K562 (cell line): ENCODE measurements around the gene ACER3. TPM values are rescaled to one million over a fixed set of nuclear protein-coding genes. Genes with fewer than 3 reads are reported as not detected.

Experiments used
- ARID2 ChIP-seq: fragments of 450-650 bp; IDR thresholded peaks from 2 replicates; pipeline ENCODE4 v1.6.1; 2017; ENCODE audit warnings: antibody characterized with exemption, mild to moderate bottlenecking
- BACH1 ChIP-seq: fragments of 200-800 bp; sonication (Bioruptor generic); IDR thresholded peaks from 2 replicates; pipeline ENCODE4 v1.6.1; 2016; ENCODE audit warnings: missing genetic modification characterization, missing compliant biosample characterization
- COPS2 ChIP-seq: fragments of 450-650 bp; conservative IDR thresholded peaks from 2 replicates; pipeline ENCODE4 v1.6.1; 2016; ENCODE audit warnings: mild to moderate bottlenecking, moderate library complexity
- DACH1 ChIP-seq: fragments of 450-650 bp; IDR thresholded peaks from 2 replicates; pipeline ENCODE4 v1.6.1; 2018; ENCODE audit not compliant: partially characterized antibody
- ESRRA ChIP-seq: fragments of 450-650 bp; IDR thresholded peaks from 2 replicates; pipeline ENCODE4 v1.6.1; 2014; ENCODE audit warnings: low read depth, mild to moderate bottlenecking, moderate library complexity, borderline replicate concordance
- FOXK1 ChIP-seq: sonication (generic); formaldehyde crosslinking; IDR thresholded peaks from 2 replicates; pipeline ENCODE4 v1.8.0; 2022; ENCODE audit warnings: missing genetic modification reagents, mild to moderate bottlenecking, borderline replicate concordance
- KLF6 ChIP-seq: fragments of 250-450 bp; sonication (Bioruptor Pico); IDR thresholded peaks from 2 replicates; pipeline ENCODE4 v1.4.0; 2020; ENCODE audit warnings: mild to moderate bottlenecking, moderate library complexity, borderline replicate concordance
- L3MBTL2 ChIP-seq: fragments of 450-650 bp; IDR thresholded peaks from 2 replicates; pipeline ENCODE4 v1.6.1; 2016; ENCODE audit warnings: mild to moderate bottlenecking, moderate library complexity
- POLR2B ChIP-seq: fragments of 450-650 bp; IDR thresholded peaks from 2 replicates; pipeline ENCODE4 v1.6.1; 2018; ENCODE audit warnings: low read depth; ENCODE audit not compliant: partially characterized antibody
- POLR2H ChIP-seq: IDR thresholded peaks from 2 replicates; pipeline ENCODE4 v1.6.1; 2016; ENCODE audit warnings: missing genetic modification characterization, low read depth, mild to moderate bottlenecking, control low read depth, missing compliant biosample characterization, moderate library complexity
- PYGO2 ChIP-seq: fragments of 450-650 bp; IDR thresholded peaks from 2 replicates; pipeline ENCODE4 v1.6.1; 2016; ENCODE audit warnings: mild to moderate bottlenecking, missing genetic modification characterization, moderate library complexity, missing compliant biosample characterization
- RCOR1 ChIP-seq, 2 experiments: IDR thresholded peaks; 2 replicates each; pipeline ENCODE4 v1.6.1; 2012; ENCODE audit warnings: low read depth in 2 of 2, low read length in 2 of 2, borderline replicate concordance in 1 of 2, improper control_type of control experiment in 1 of 2
- SIN3A ChIP-seq, 2 experiments: fragments of 150-350 bp in 1 of 2; IDR thresholded peaks; 2 replicates each; pipeline ENCODE4 v1.6.1; 2011 to 2016; ENCODE audit warnings: borderline replicate concordance in 2 of 2, low read depth in 2 of 2, low read length in 2 of 2, mild to moderate bottlenecking in 2 of 2, moderate library complexity in 2 of 2; ENCODE audit not compliant: control insufficient read depth in 1 of 2
- SLC30A9 ChIP-seq: fragments of 250-450 bp; sonication (Bioruptor Pico); IDR thresholded peaks from 2 replicates; pipeline ENCODE4 v1.8.0; 2022; ENCODE audit warnings: mild to moderate bottlenecking, moderate library complexity
- TEAD4 ChIP-seq, 2 experiments: sonication (generic) in 1 of 2; formaldehyde crosslinking in 1 of 2; IDR thresholded peaks; 2 replicates each; pipeline versions ENCODE4 v1.6.1 to v1.8.0; 2012 to 2022; ENCODE audit warnings: borderline replicate concordance in 1 of 2, inconsistent platforms in 1 of 2, low read length in 1 of 2, mild to moderate bottlenecking in 1 of 2, missing genetic modification reagents in 1 of 2
- XRCC3 ChIP-seq: fragments of 450-650 bp; IDR thresholded peaks from 2 replicates; pipeline ENCODE4 v1.6.1; 2017; ENCODE audit warnings: mild to moderate bottlenecking, moderate library complexity
- ZC3H11A ChIP-seq: IDR thresholded peaks from 2 replicates; pipeline ENCODE4 v1.6.1; 2012; ENCODE audit warnings: low read depth, low read length, improper control_type of control experiment
- polyA plus RNA-seq, 8 experiments: library from polyadenylated mRNA; depleted of rRNA in 4 of 8; stranded (reverse) in 5 of 8; unstranded in 3 of 8; fragments of >200 nt; fragmentation: Nextera tagmentation in 2 of 8; fragmentation: Illumina TruSeq in 1 of 8; extraction: Ambion mirVana in 2 of 8; extraction: Trizol in 1 of 8; gene quantifications; 2 replicates each; pipeline versions ENCODE4 v1.2.1 to v1.2.3, GENCODE V29; 2011 to 2014; ENCODE audit warnings: inconsistent platforms in 1 of 8, missing spikeins in 1 of 8
- total RNA-seq, 7 experiments: library from RNA; depleted of rRNA in 6 of 7; stranded (reverse); fragments of >200 nt in 6 of 7; fragmentation: Illumina TruSeq in 2 of 7; extraction: Trizol in 2 of 7; gene quantifications; 2 replicates each; pipeline versions ENCODE4 v1.2.1 to v1.2.3, GENCODE V29; 2011 to 2021; ENCODE audit warnings: low replicate concordance in 1 of 7
- TF ChIP-seq, protein P1 (sequence below): fragments of 250-450 bp; sonication (Bioruptor Pico); IDR thresholded peaks from 2 replicates; pipeline ENCODE4 v1.8.0; 2021; ENCODE audit warnings: borderline replicate concordance, mild to moderate bottlenecking, moderate library complexity; ENCODE audit not compliant: poor library complexity, severe bottlenecking
- TF ChIP-seq, protein P2 (sequence below), 2 experiments: fragments of 200-800 bp in 1 of 2; sonication (Bioruptor generic) in 1 of 2; sonication (generic) in 1 of 2; formaldehyde crosslinking in 1 of 2; IDR thresholded peaks in 1 of 2; conservative IDR thresholded peaks in 1 of 2; 2 replicates each; pipeline versions ENCODE4 v1.5.0 to v1.6.1; 2016 to 2020; ENCODE audit warnings: missing compliant biosample characterization in 1 of 2, missing genetic modification characterization in 1 of 2, missing genetic modification reagents in 1 of 2
- TF ChIP-seq, protein P3 (sequence below): fragments of 450-650 bp; IDR thresholded peaks from 2 replicates; pipeline ENCODE4 v1.6.1; 2017; ENCODE audit warnings: antibody characterized with exemption, mild to moderate bottlenecking

ACER3 gene
- total and polyA plus RNA-seq, 9 of the 15 experiments (the other 6 are each of a cell fraction or from before 2014, with no cell fraction given), result 2.0 to 23.8 (median 9.5) TPM

DNA sequence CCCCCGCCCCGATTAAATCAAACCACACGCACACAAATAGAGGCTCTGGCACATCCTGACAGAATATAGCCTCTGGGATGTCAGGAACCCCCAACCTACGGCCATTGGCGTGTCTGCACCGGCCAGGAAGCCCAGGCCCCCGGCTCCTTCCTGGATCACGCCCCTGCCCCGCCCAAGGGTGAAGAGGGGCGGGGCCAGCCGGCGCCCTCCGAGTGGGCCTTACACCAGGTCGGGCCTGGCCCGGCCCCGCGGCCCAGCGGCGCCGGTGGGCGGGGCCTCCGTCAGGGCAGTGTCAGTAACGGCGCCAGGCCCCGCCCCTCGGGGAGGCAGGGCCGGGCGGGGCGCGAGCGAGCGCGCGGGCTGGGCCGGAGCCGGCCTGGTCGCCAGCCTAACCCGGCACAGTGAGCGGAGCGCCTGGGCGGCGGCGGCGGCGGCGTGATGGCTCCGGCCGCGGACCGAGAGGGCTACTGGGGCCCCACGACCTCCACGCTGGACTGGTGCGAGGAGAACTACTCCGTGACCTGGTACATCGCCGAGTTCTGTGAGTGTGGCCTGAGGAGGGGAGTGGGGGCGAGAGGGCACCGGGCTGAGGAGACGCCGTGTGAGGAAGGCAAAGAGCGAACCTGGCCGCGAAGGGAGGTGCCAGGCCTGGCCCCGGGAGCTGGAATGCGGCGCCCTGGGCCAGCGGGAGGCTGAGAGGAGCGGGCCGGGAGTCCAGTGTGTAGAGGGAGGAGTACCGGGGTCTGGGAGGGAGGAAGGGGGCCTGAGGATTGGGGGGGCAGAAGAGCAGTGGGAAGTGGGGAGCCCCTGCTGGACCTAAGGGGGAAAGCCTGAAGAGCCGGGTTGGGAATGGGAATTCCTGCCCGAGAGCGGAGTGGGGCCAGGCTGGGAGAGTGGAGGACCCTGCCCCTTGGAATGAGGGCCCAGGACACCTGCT lies at the start of gene ACER3 (continued):
- no peak for TF ChIP-seq TEAD4 (IDR thresholded peaks at IDR 0.05; ENCODE audit: low read length)
- TF ChIP-seq TEAD4 (CRISPR knock-in tag; IDR thresholded peaks at IDR 0.05; ENCODE audit: borderline replicate concordance), result no peak; the same call in 1 of the 2 replicates
- peak; percentile 53 for TF ChIP-seq POLR2B
- 0 out of 4 replicates have a peak, but pooled peaks of 1 of the 2 experiments have one; percentile 8 for TF ChIP-seq RCOR1 (IDR thresholded peaks at IDR 0.05; ENCODE audit: borderline replicate concordance in 1 of 2, low read depth in 2 of 2, low read length in 2 of 2)
- no peak for TF ChIP-seq FOXK1
- peak; percentile 49; the same call in 1 of the 2 replicates for TF ChIP-seq L3MBTL2
- TF ChIP-seq COPS2, result no peak
- TF ChIP-seq XRCC3, result no peak
- no peak for TF ChIP-seq KLF6 (CRISPR knock-in tag)
- no peak for TF ChIP-seq PYGO2 (tag)
- TF ChIP-seq POLR2H (tag), result peak; percentile 73
- TF ChIP-seq SIN3A (IDR thresholded peaks at IDR 0.05; ENCODE audit: borderline replicate concordance in 2 of 2, control insufficient read depth in 1 of 2, low read depth in 2 of 2, low read length in 2 of 2), result no peak
- TF ChIP-seq BACH1 (tag), result no peak
- no peak for TF ChIP-seq ARID2
- TF ChIP-seq, protein P1, sequence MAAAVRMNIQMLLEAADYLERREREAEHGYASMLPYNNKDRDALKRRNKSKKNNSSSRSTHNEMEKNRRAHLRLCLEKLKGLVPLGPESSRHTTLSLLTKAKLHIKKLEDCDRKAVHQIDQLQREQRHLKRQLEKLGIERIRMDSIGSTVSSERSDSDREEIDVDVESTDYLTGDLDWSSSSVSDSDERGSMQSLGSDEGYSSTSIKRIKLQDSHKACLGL (CRISPR knock-in tag), result no peak
- no peak for TF ChIP-seq DACH1
- no peak for TF ChIP-seq ESRRA
- TF ChIP-seq SLC30A9, result no peak
- TF ChIP-seq ZC3H11A, result 0 out of 2 replicates have a peak, but pooled peaks have one; percentile 22
- TF ChIP-seq, protein P2, sequence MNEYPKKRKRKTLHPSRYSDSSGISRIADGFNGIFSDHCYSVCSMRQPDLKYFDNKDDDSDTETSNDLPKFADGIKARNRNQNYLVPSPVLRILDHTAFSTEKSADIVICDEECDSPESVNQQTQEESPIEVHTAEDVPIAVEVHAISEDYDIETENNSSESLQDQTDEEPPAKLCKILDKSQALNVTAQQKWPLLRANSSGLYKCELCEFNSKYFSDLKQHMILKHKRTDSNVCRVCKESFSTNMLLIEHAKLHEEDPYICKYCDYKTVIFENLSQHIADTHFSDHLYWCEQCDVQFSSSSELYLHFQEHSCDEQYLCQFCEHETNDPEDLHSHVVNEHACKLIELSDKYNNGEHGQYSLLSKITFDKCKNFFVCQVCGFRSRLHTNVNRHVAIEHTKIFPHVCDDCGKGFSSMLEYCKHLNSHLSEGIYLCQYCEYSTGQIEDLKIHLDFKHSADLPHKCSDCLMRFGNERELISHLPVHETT (CRISPR knock-in tag; conservative IDR thresholded peaks at IDR 0.05 in 1 of 2, IDR thresholded peaks at IDR 0.05 in 1 of 2), result peak in 1 of 2 experiments; percentile 68; a peak in 2 of 4 replicates
- TF ChIP-seq, protein P3, sequence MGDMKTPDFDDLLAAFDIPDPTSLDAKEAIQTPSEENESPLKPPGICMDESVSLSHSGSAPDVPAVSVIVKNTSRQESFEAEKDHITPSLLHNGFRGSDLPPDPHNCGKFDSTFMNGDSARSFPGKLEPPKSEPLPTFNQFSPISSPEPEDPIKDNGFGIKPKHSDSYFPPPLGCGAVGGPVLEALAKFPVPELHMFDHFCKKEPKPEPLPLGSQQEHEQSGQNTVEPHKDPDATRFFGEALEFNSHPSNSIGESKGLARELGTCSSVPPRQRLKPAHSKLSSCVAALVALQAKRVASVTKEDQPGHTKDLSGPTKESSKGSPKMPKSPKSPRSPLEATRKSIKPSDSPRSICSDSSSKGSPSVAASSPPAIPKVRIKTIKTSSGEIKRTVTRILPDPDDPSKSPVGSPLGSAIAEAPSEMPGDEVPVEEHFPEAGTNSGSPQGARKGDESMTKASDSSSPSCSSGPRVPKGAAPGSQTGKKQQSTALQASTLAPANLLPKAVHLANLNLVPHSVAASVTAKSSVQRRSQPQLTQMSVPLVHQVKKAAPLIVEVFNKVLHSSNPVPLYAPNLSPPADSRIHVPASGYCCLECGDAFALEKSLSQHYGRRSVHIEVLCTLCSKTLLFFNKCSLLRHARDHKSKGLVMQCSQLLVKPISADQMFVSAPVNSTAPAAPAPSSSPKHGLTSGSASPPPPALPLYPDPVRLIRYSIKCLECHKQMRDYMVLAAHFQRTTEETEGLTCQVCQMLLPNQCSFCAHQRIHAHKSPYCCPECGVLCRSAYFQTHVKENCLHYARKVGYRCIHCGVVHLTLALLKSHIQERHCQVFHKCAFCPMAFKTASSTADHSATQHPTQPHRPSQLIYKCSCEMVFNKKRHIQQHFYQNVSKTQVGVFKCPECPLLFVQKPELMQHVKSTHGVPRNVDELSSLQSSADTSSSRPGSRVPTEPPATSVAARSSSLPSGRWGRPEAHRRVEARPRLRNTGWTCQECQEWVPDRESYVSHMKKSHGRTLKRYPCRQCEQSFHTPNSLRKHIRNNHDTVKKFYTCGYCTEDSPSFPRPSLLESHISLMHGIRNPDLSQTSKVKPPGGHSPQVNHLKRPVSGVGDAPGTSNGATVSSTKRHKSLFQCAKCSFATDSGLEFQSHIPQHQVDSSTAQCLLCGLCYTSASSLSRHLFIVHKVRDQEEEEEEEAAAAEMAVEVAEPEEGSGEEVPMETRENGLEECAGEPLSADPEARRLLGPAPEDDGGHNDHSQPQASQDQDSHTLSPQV, result peak; percentile 71
